A549 (cell line): Measurements from ENCODE around the gene TNNI3. TPM values are rescaled to one million over a fixed set of nuclear protein-coding genes. Genes with fewer than 3 reads are reported as not detected.

Experiments used
- ATAC-seq, 2 experiments: fragments of 200-7000 bp in 1 of 2; fragments of >200 bp in 1 of 2; cut with Nextera tagmentation in 1 of 2; cut with Tn5 transposase in 1 of 2; 3 replicates each; pipeline versions ENCODE4 v1.8.0 to v1.9.1; 2018 to 2020; ENCODE audit warnings: mild to moderate bottlenecking in 1 of 2, moderate library complexity in 1 of 2
- CTCF ChIA-PET: fragments of 300-600 bp; sonication (Branson Sonifier 250); formaldehyde crosslinking; extraction: SDS; loops from one replicate; lab custom pipeline; 2021; ENCODE audit warnings: antibody characterized with exemption, inconsistent platforms; lab: Yijun Ruan, JAX
- POLR2A ChIA-PET: fragments of 350-600 bp; formaldehyde crosslinking; extraction: SDS; loops from one replicate; lab custom pipeline; 2021; ENCODE audit warnings: antibody characterized with exemption, inconsistent platforms; lab: Yijun Ruan, JAX
- DNase-seq, 2 experiments: peaks; one replicate each; pipeline versions ENCODE4 v3.0.0 to v3.0.0-alpha.2; 2011 to 2016; ENCODE audit warnings: low read depth in 1 of 2, low spot score in 1 of 2
- FAIRE-seq: peaks from 2 replicates; lab custom pipeline; 2011; peaks lifted over from hg19 to GRCh38; lab: Jason Lieb, UNC
- H3K27ac ChIP-seq, 2 experiments: fragments of >200 bp; sonication (Bioruptor Twin); formaldehyde crosslinking; 3 replicates each; pipeline ENCODE4 v1.5.1; 2016 to 2017
- H3K4me1 ChIP-seq: fragments of >200 bp; sonication (Bioruptor Twin); formaldehyde crosslinking; 3 replicates; pipeline ENCODE4 v1.6.1; 2016
- H3K4me2 ChIP-seq: fragments of >200 bp; sonication (Bioruptor Twin); formaldehyde crosslinking; 3 replicates; pipeline ENCODE4 v1.6.1; 2016
- H3K4me3 ChIP-seq: fragments of >200 bp; sonication (Bioruptor Twin); formaldehyde crosslinking; 3 replicates; pipeline ENCODE4 v1.5.1; 2016
- H3K9me3 ChIP-seq: fragments of >200 bp; sonication (Bioruptor Twin); formaldehyde crosslinking; 3 replicates; pipeline ENCODE4 v1.6.1; 2016
- ATOH8 ChIP-seq: fragments of 250-450 bp; sonication (Bioruptor Pico); IDR thresholded peaks from 2 replicates; pipeline ENCODE4 v1.5.0; 2020; ENCODE audit warnings: low read depth, mild to moderate bottlenecking, moderate library complexity
- CBX2 ChIP-seq: fragments of 200-600 bp; sonication (generic); IDR thresholded peaks from 2 replicates; pipeline ENCODE4 v1.6.1; 2016; ENCODE audit warnings: low read depth, mild to moderate bottlenecking, borderline replicate concordance
- CEBPB ChIP-seq, 2 experiments: fragments of >200 bp in 1 of 2; sonication (Bioruptor Twin) in 1 of 2; formaldehyde crosslinking in 1 of 2; IDR thresholded peaks; 2 replicates each; pipeline ENCODE4 v1.6.1; 2012 to 2016
- CHD2 ChIP-seq: fragments of 150-350 bp; IDR thresholded peaks from 2 replicates; pipeline ENCODE4 v1.6.1; 2014; ENCODE audit warnings: low read length; ENCODE audit not compliant: partially characterized antibody
- CTCF ChIP-seq: fragments of >200 bp; sonication (Bioruptor Twin); formaldehyde crosslinking; IDR thresholded peaks from 3 replicates; pipeline ENCODE4 v1.5.1; 2016
- E2F6 ChIP-seq: IDR thresholded peaks from 2 replicates; pipeline ENCODE4 v1.6.1; 2012; ENCODE audit warnings: low read depth, borderline replicate concordance
- EHMT2 ChIP-seq: fragments of 200-600 bp; sonication (generic); IDR thresholded peaks from 2 replicates; pipeline ENCODE4 v1.6.1; 2016; ENCODE audit warnings: antibody characterized with exemption, low read depth, mild to moderate bottlenecking, moderate library complexity
- ELK1 ChIP-seq: fragments of 150-350 bp; IDR thresholded peaks from 2 replicates; pipeline ENCODE4 v1.6.1; 2014; ENCODE audit warnings: low read depth, mild to moderate bottlenecking, low read length
- HES2 ChIP-seq: fragments of >200 bp; sonication (Bioruptor Twin); formaldehyde crosslinking; IDR thresholded peaks from 2 replicates; pipeline ENCODE4 v1.6.1; 2016
- HEYL ChIP-seq: fragments of 250-450 bp; sonication (Bioruptor Pico); IDR thresholded peaks from 2 replicates; pipeline ENCODE4 v1.8.0; 2021; ENCODE audit warnings: mild to moderate bottlenecking, moderate library complexity
- JUN ChIP-seq, 2 experiments: fragments of >200 bp; sonication (Bioruptor Twin); formaldehyde crosslinking; IDR thresholded peaks; 2 replicates in 1 of 2; 3 replicates in 1 of 2; pipeline ENCODE4 v1.6.1; 2016 to 2017
- KDM1A ChIP-seq: fragments of 200-600 bp; sonication (generic); IDR thresholded peaks from 2 replicates; pipeline ENCODE4 v1.6.1; 2016; ENCODE audit warnings: low read depth, mild to moderate bottlenecking
- KDM5A ChIP-seq: fragments of 200-600 bp; sonication (generic); IDR thresholded peaks from 2 replicates; pipeline ENCODE4 v1.6.1; 2016; ENCODE audit warnings: antibody characterized with exemption, mild to moderate bottlenecking
- MYC ChIP-seq: IDR thresholded peaks from 2 replicates; pipeline ENCODE4 v1.6.1; 2012; ENCODE audit warnings: mild to moderate bottlenecking, inconsistent platforms, low read length, improper control_type of control experiment, borderline replicate concordance
- POLR2AphosphoS2 ChIP-seq: conservative IDR thresholded peaks from 2 replicates; pipeline ENCODE4 v1.6.1; 2012; ENCODE audit warnings: low read length, improper control_type of control experiment, inconsistent platforms
- REST ChIP-seq: fragments of 200-600 bp; sonication (generic); IDR thresholded peaks from 2 replicates; pipeline ENCODE4 v1.6.1; 2016; ENCODE audit warnings: antibody characterized with exemption, mild to moderate bottlenecking, moderate library complexity
- RFX5 ChIP-seq: fragments of 450-650 bp; IDR thresholded peaks from 2 replicates; pipeline ENCODE4 v1.7.1; 2014; ENCODE audit warnings: antibody characterized with exemption, mild to moderate bottlenecking, moderate library complexity
- SREBF2 ChIP-seq: fragments of 450-650 bp; IDR thresholded peaks from 2 replicates; pipeline ENCODE4 v1.6.1; 2014; ENCODE audit warnings: mild to moderate bottlenecking, moderate library complexity
- TFCP2L1 ChIP-seq: fragments of 250-450 bp; sonication (Bioruptor Pico); IDR thresholded peaks from 2 replicates; pipeline ENCODE4 v1.5.0; 2021; ENCODE audit warnings: mild to moderate bottlenecking
- TP53 ChIP-seq: fragments of 250-450 bp; sonication (Bioruptor Pico); IDR thresholded peaks from 2 replicates; pipeline ENCODE4 v1.5.0; 2021; ENCODE audit warnings: mild to moderate bottlenecking, moderate library complexity
- ZFP36 ChIP-seq: fragments of 450-650 bp; IDR thresholded peaks from 2 replicates; pipeline ENCODE4 v1.6.1; 2014; ENCODE audit warnings: borderline replicate concordance; ENCODE audit not compliant: partially characterized antibody
- ZSCAN20 ChIP-seq: fragments of 250-450 bp; sonication (Bioruptor Pico); IDR thresholded peaks from 2 replicates; pipeline ENCODE4 v1.8.0; 2022; ENCODE audit warnings: mild to moderate bottlenecking, moderate library complexity
- WGBS: methylation state at CpG from one replicate; pipeline ENCODE4 v1.1.6; 2017; ENCODE audit errors: missing lambda C conversion rate; 5-methylcytosine and 5-hydroxymethylcytosine counted together
- polyA plus RNA-seq, 4 experiments: library from polyadenylated mRNA; depleted of rRNA in 3 of 4; stranded (reverse); fragments of >200 nt; fragmentation: RNase III in 1 of 4; extraction: RNeasy Plus Mini Kit Qiagen cat#74134 plus additional on column Dnase treatment in 1 of 4; gene quantifications; 2 replicates in 3 of 4; 3 replicates in 1 of 4; pipeline ENCODE4 v1.2.3, GENCODE V29; 2011 to 2017

TNNI3 gene
- polyA plus RNA-seq, 2 of the 4 experiments (the other 2 are of a cell fraction) = 6.5 to 7.8 TPM

GRCh38 chr19:55196803-55197202, 39.3 kb upstream of the TNNI3 start (continued):
- TF ChIP-seq CTCF (no peak), TFCP2L1 (CRISPR knock-in tag) (no peak), SREBF2 (no peak), RFX5 (no peak), HES2 (no peak), ATOH8 (CRISPR knock-in tag) (no peak)

GRCh38 chr19:55193481-55193880, 35.9 kb upstream of the TNNI3 start:
- H3K4me1 ChIP-seq = peaks cover 14% of the 10 kb centered on the region
- no peak overlapping the region for H3K4me2 ChIP-seq
- 91% methylated on average over 12 of the region's 12 CpGs for WGBS
- H3K4me3 ChIP-seq = no peak overlapping the region
- no peaks in the 10 kb centered on the region for H3K9me3 ChIP-seq
- DNase-seq = no peak
- FAIRE-seq = no peak
- H3K27ac ChIP-seq = no peak overlapping the region
- ChIA-PET POLR2A (interaction anchor here (0.7 kb wide), 1 partner anchor 19 kb away, joined by 3 read pairs; no protein-coding TSS in a partner anchor), CTCF (interaction anchor here (0.6 to 3.4 kb wide), 10 partner anchors 11 to 274 kb away, joined by 3 to 14 read pairs (median 4); partner anchors contain the start of genes DNAAF3, SYT5 and TMEM238)
- no peak for ATAC-seq
- TF ChIP-seq E2F6 = no peak
- TF ChIP-seq, all 56 proteins: peak for 0

GRCh38 chr19:55189403-55189835, 31.9 kb upstream of the TNNI3 start:
- 1% methylated on average over 15 of the region's 15 CpGs for WGBS
- Histone ChIP-seq H3K4me1 (peaks cover 14% of the 10 kb centered on the region), H3K4me2 (peak overlapping the region; percentile 73), H3K27ac (peak overlapping the region; percentile 73 to 90), H3K4me3 (peak overlapping the region; percentile 24; the same call in 2 of the 3 replicates), H3K9me3 (no peaks in the 10 kb centered on the region)
- ChIA-PET CTCF (interaction anchor here (0.8 to 2.3 kb wide), 11 partner anchors 10 to 194 kb away, joined by 3 to 9 read pairs (median 3); partner anchors contain the start of genes DNAAF3, SYT5 and TMEM190), POLR2A (interaction anchor here (0.6 to 1.6 kb wide), 7 partner anchors 10 to 399 kb away, joined by 3 to 7 read pairs (median 5); partner anchors contain the start of genes PPP1R12C, PPP6R1, PTPRH and SYT5)
- peak; percentile 99 for DNase-seq
- FAIRE-seq = peak; percentile 99
- ATAC-seq = peak; percentile 97 to 99
- TF ChIP-seq TP53 (0 out of 2 replicates have a peak, but pooled peaks have one; percentile 24), REST (no peak), MYC (peak; percentile 98), KDM5A (no peak), EHMT2 (no peak), ELK1 (no peak), HEYL (CRISPR knock-in tag) (no peak), JUN (IDR thresholded peaks at IDR 0.05) (peak; percentile 77 to 84; a peak in 3 of 5 replicates), HES2 (no peak), POLR2AphosphoS2 (no peak), ZFP36 (no peak), ZSCAN20 (no peak), CBX2 (no peak), CEBPB (IDR thresholded peaks at IDR 0.05) (peak; percentile 6 to 66; a peak in 1 of 4 replicates), TFCP2L1 (CRISPR knock-in tag) (no peak), KDM1A (no peak), CHD2 (no peak)
